ENCODE measurements around the gene DRAP1. TPM values are rescaled to one million over a fixed set of nuclear protein-coding genes. Genes with fewer than 3 reads are reported as not detected.

Gene DRAP1
- total RNA-seq, 1 experiment from 2014 or later, result 581 TPM

- DNase-seq (ENCODE audit: low read depth, low spot score), result no peak
- no peaks in the 10 kb centered on the region for H3K27me3 ChIP-seq (ENCODE audit: control insufficient read depth, insufficient read depth, low read length)
- intact Hi-C loops (cut with micrococcal nuclease; ENCODE audit: unreplicated experiment), result no loop called here
- H3K9me3 ChIP-seq (ENCODE audit: control insufficient read depth, insufficient read depth, low read depth, low read length), result no peaks in the 10 kb centered on the region
- H3K4me3 ChIP-seq (ENCODE audit: low read depth in 2 of 2, low read length in 2 of 2), result peak overlapping the region; percentile 84 to 91
- ChIA-PET CTCF (no interaction called here), POLR2A (interaction anchor here (0.5 kb wide), 1 partner anchor 23 kb away, joined by 12 read pairs; no protein-coding TSS in a partner anchor)
- in situ Hi-C loops (cut with HindIII; ENCODE audit: low pct_unique_long_range_greater_than_20kb, low sequenced_read_pairs), result no loop called here
- ATAC-seq, result no peak
- peaks cover 41% of the 10 kb centered on the region for H3K4me1 ChIP-seq (ENCODE audit: control insufficient read depth, insufficient read depth, low read length)
- TF ChIP-seq SIN3A (IDR thresholded peaks at IDR 0.05; ENCODE audit: borderline replicate concordance, insufficient read depth, low read depth, low read length) (no peak), CTCF (IDR thresholded peaks at IDR 0.05) (no peak), REST (IDR thresholded peaks at IDR 0.05; ENCODE audit: insufficient read depth in 1 of 2, low read depth in 2 of 2, low read length in 1 of 2) (no peak), TCF7L2 (IDR thresholded peaks at IDR 0.05; ENCODE audit: low read depth, low read length) (no peak), POLR2AphosphoS5 (IDR thresholded peaks at IDR 0.05; ENCODE audit: low read depth, low read length) (no peak)
- H3K27ac ChIP-seq (ENCODE audit: low read length), result peak overlapping the region; percentile 98
- BruUV-seq (replicated peaks), result no TSS peak
- H3K36me3 ChIP-seq (ENCODE audit: control insufficient read depth, insufficient read depth, low read length), result peaks cover 3% of the 10 kb centered on the region; the same call in 1 of the 2 replicates
Measured at GRCh38 chr11:65921033-65921555, 1.9 kb downstream of the DRAP1 start.

- peaks cover 33% of the 10 kb centered on the region for H3K4me1 ChIP-seq (ENCODE audit: control insufficient read depth, insufficient read depth, low read length)
- H3K27ac ChIP-seq (ENCODE audit: low read length), result 0 out of 2 replicates have a peak overlapping the region, but pooled peaks have one; percentile 6
- intact Hi-C loops (cut with micrococcal nuclease; ENCODE audit: unreplicated experiment) (no loop called here), in situ Hi-C loops (cut with HindIII; ENCODE audit: low pct_unique_long_range_greater_than_20kb, low sequenced_read_pairs) (no loop called here)
- CTCF ChIA-PET, result interaction anchor here (0.6 kb wide), 1 partner anchor 63 kb away, joined by 3 read pairs; no protein-coding TSS in a partner anchor
- DNase-seq (ENCODE audit: low read depth, low spot score), result no peak
- H3K27me3 ChIP-seq (ENCODE audit: control insufficient read depth, insufficient read depth, low read length), result no peaks in the 10 kb centered on the region
- no TSS peak for BruUV-seq (replicated peaks)
- no peak for TF ChIP-seq TCF7L2 (IDR thresholded peaks at IDR 0.05; ENCODE audit: low read depth, low read length)
- TF ChIP-seq REST (IDR thresholded peaks at IDR 0.05; ENCODE audit: insufficient read depth in 1 of 2, low read depth in 2 of 2, low read length in 1 of 2), result no peak
- TF ChIP-seq SIN3A (IDR thresholded peaks at IDR 0.05; ENCODE audit: borderline replicate concordance, insufficient read depth, low read depth, low read length), result no peak
- no peak for TF ChIP-seq CTCF (IDR thresholded peaks at IDR 0.05)
- TF ChIP-seq POLR2AphosphoS5 (IDR thresholded peaks at IDR 0.05; ENCODE audit: low read depth, low read length), result no peak
- peaks cover 3% of the 10 kb centered on the region; the same call in 1 of the 2 replicates for H3K36me3 ChIP-seq (ENCODE audit: control insufficient read depth, insufficient read depth, low read length)
- H3K4me3 ChIP-seq (ENCODE audit: low read depth in 2 of 2, low read length in 2 of 2), result no peak overlapping the region
- H3K9me3 ChIP-seq (ENCODE audit: control insufficient read depth, insufficient read depth, low read depth, low read length), result no peaks in the 10 kb centered on the region
- ATAC-seq, result no peak
- POLR2A ChIA-PET, result no interaction called here
Measured at GRCh38 chr11:65921876-65922275, 2.6 kb downstream of the DRAP1 start.

Data from Panc1 (cell line).